HG03521 (cell line): Measurements from ENCODE around the gene LMLN.
"Not testable (repeated sequence)": the region's sequence is repeated elsewhere in the genome, so short reads cannot be mapped to it uniquely, and the experiment has no call there.

Experiments used
- ATAC-seq: cut with Tn5 transposase; IDR thresholded peaks from one replicate; pipeline ENCODE4 v1.9.1; 2021; ENCODE audit warnings: mild to moderate bottlenecking, moderate library complexity; ENCODE audit not compliant: unreplicated experiment

LMLN gene

DNA sequence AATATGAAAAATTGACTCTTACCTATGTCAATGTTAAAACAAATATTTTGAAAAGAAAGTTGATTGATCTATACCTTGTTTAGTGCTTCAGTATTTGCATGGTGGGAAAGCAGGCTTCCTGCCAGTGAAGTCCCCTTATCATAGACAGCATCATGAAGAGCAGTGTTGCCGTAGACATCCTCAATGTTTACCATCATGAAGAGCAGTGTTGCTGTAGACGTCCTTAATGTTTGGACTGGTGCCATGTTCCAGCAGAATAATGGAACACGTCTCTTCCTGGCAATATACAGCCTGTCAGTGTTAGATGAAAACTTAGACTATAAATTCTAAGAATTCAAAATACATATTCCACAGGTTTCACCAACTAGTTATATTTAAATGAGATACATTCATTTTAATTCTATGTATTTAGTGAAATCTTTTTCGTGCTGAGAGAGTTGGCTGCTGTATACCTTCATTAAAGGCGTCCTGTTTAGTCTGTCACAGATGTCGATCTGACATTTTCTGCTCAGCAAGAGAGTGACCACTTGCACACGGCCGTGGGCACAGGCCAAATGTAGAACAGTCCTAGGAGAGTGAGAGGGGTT lies 116.8 kb downstream of the LMLN start:
- ATAC-seq, result no peak

DNA sequence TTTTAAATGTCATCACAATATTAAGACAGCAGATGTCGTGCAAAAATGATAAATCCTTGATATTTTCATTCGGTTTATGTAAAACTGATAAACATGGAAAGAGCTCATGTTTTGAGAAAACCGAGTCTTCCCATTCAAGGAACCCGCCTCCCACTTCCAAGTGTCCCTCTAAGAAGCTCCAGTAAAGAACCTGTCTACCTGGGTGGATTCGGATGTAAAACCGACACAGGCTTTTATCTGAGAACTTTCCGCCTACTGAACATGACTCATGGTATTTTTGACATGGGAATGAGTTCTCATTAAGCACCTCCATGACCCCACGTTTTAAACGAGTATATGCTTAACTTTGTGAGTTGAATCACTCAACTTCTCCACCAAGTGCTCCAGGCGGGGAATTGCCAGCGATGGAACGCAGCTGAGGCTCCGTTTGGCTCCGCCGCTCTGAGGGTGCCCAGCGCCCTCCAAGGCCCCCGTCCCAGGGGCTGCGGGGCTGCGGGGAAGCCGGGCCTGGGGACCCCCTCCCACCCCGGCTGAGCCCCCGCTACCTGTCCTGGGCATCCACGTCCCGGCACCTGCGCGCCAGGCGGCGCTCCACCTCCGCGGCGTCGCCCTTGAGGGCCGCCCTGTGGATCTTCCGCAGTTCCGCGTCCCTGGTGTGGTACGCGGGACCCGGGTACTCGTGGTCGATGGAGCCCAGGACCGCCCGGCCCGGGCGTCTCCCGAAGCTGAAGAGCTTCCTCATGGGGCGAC lies 119.9 kb downstream of the LMLN start:
- peak; percentile 14 for ATAC-seq

DNA sequence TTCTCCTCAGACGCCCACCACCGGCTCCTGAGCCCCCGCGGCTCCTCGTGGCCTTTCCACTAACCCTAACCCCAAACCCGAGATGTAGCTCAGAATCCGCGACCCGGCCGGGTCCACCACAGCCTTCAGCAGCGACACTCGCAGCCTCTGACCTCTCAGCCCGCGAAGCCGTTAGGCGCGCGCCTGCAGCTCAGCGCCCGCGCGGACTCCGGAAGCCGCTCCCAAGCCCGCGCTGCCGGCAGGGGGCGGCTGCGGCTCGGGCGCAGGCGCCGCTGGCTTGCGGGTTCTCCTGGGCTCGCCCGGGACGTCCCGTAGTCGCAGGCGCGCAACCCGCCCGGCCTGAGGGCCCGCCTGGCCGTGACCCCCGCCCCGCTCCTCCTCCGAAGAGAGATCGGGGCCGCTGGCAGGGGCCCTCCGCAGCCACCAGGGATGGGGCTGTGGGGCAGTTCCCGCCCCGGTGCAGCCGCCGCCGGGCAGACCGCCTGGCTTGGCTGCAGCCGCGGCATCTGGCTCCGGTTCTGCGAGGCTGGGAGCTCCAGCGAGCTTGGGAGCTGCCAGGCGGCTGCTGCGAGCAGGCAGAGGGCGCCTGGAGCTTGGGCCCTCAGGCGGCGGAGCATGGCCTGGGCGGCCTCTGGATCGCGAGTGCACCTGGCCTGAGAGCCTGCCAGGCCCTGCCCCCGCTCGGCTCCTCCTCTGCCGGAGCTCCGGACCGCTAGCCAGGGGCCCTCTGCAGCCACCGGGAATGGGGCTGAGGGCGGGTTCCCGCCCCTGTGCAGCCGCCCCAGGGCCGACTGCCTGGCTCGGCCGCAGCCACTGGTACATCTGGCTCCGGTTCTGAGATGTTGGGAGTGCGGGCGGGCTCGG lies 120.7 kb downstream of the LMLN start:
- peak; percentile 73 for ATAC-seq

DNA sequence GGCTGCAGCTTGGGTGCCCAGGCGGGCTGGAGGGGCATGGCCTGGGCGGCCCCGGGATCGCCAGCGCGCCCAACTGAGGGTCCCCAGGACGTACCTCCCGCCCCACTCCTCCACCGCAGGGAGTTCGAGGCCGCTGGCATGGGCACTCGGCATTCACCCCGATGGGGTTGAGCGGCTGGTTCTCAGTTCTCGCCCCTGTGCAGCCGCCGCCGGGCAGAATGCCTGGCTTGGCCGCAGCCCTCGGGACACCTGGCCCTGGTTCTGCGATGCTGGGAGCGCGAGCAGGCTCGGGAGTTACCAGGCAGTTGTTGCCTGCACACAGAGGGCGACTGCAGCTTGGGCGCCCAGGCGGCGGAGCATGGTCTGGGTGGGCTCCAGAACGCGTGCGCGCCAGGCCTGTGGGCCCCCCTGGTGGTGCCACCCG lies 121.4 kb downstream of the LMLN start:
- no peak for ATAC-seq

DNA sequence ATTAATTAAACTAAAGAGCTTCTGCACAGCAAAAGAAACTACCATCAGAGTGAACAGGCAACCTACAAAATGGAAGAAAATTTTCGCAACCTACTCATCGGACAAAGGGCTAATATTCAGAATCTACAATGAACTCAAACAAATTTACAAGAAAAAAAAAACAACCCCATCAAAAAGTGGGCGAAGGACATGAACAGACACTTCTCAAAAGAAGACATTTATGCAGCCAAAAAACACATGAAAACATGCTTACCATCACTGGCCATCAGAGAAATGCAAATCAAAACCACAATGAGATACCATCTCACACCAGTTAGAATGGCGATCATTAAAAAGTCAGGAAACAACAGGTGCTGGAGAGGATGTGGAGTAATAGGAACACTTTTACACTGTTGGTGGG lies 122.2 kb downstream of the LMLN start:
- not testable (repeated sequence) for ATAC-seq

DNA sequence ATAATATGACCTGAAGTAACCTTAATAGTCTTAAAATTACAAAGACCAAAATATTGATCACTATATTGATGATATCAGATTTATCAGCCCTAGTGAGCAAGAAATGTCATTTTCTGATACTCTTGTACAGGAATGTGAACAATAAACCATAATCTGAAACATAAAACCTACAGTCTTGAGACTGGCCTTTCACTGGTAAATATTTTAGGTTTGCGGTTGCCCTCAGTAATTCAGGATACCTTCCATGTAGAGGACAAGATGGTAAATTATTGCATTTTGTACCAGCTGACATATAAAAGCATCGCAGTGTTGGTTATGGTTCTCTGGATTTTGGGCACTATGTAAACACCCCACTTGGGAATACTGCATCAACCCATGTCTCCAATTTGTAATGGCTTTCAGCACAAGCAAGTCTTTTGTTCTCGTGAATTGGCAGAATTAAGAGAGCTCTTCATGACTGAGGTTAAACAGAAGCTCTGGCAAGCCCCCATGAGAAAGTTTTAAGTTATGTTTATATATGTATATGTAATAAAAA lies 128.5 kb downstream of the LMLN start:
- ATAC-seq, result no peak

DNA sequence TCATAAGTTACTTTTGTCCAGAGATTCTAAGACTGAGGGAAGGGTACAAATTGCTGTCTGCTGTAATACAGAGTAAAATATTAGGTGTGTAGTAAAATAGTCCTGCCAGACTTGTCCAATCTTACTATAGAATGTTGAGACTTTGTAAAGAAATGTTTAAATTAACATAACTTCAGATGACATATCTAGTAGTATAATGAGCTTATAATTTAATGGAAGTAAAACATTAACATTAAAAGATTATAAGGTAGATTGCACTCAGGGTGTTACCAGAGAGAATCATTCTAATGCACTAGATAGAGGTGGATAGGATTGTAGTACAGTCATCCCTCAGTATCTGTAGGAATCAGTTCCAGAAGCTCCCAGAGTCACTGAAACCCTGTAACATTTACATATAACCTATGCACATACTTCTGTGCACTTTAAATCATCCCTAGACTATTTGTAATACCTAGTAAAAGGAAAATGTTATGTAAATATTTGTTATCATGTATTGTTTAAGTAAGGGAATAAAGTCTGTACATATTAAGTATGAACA lies 130.8 kb downstream of the LMLN start:
- ATAC-seq, result no peak

DNA sequence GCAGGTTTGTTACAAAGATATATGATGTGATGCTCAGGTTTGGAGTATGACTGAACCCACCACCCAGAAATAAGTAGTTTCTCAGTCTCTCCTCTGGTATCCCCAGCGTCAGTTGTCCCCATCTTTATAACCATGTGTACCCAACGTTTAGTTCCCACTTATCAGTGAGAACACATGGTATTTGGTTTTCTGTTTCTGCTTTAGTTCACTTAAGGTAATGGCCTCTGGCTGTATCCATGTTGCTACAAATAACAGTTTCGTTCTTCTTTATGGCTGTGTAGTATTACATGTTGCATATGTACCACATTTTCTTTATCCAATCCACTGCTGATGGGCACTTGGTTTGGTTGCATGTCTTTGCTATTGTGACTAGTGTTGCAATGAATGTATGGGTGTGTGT lies 132.3 kb downstream of the LMLN start:
- no peak for ATAC-seq

DNA sequence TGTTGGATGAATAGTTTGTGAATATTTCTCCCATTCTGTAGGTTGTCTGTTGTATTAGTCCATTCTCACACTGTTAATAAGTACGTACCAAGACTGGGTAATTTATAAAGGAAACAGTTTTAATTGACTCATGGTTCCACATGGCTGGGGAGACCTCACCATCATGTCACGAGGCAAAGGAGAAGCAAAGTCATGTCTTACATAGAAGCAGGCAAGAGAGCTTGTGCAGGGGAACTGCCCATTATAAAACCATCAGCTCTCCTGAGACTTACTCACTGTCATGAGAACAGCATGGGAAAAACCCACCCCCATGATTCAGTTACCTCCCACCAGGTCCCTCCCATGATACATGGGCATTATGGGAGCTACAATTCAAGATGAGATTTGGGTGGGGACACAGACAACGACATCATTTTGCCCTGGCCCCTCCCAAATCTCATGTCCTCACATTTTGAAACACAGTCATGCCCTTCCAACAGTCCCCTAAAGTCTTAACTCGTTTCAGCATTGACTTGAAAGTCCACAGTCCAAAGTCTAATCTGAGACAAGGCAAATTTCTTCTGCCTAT lies 133.2 kb downstream of the LMLN start:
- no peak for ATAC-seq
